Brain pericyte (primary cell): Measurements from ENCODE around the gene FAU.
A peak's percentile ranks its signal among the peaks of the same experiment; 100 is the strongest.

Experiments used
- DNase-seq: peaks from one replicate; pipeline ENCODE4 v3.0.0-alpha.2; 2012; ENCODE audit warnings: low read depth, low spot score

FAU gene

DNA sequence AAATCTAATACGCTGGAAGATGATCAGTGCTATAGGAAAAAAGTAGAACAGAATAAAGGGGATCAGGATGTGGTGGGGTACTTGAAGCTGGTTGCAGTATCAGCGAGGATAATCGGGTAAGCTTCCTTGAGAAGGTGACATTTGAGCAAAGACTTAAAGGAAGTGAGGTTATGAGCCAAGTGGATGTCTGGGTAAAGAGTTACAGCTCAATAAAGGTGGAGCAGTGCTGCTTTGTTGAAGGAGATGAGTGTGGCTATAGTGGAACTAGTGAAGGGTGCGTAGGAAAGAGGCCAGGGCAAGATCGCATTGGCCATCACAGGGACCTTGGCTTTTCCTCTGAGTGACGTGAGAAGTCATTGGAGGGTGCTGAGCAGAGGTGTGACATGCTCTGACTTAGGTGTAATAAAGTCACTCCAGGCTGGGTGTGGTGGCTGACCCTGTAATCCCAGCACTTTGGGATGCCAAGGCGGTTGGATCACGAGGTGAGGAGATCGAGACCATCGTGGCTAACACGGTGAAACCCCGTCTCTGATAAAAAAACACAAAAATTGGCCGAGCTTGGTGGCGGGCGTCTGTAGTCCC, 14.7 kb upstream of the FAU start:
- DNase-seq: no peak

- no peak for DNase-seq
Measured at GRCh38 chr11:65135633-65136145, 13.8 kb upstream of the FAU start.

DNA sequence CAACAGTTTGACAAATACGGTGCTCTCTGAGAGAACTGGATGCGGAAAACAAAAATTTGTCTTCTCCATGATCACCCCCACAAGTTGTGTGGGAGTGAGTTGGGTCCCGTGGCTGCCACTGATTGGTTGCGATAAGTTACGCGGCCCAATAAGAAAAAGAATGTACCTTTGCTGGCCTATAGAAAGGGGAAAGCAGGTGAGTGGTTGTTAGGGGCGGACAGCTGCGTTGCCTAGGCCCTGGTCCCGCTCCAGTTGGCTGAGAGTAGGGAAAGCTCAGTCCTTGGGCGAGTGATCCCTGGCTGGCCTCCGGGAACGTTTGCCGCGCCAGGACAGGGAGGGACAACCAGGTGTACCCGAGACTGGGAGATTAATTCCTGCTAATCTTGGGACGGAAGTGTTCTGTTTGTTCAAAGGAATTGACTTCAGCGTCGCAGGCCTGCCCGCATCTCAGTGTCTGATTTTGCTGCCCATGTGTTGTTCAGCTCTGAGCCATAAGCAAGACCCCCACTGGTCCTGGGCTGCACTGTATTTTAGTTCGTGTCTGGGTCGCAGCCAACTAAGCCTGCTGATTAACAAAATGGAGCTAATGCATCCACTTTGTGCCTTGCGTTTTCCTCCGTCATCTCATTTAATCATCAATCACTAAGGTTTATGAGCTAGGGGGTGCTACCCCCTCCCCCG, 13.2 kb upstream of the FAU start:
- peak; percentile 82 for DNase-seq

- DNase-seq: peak; percentile 81
Measured at GRCh38 chr11:65134240-65134951, 12.5 kb upstream of the FAU start, which contains the start of gene SYVN1. Gene SYVN1 (minus strand): TSS chr11:65134519. CDS start chr11:65133601, 918 bp downstream.

- DNase-seq: no peak
Measured at GRCh38 chr11:65133724-65134123, 11.8 kb upstream of the FAU start.

DNA sequence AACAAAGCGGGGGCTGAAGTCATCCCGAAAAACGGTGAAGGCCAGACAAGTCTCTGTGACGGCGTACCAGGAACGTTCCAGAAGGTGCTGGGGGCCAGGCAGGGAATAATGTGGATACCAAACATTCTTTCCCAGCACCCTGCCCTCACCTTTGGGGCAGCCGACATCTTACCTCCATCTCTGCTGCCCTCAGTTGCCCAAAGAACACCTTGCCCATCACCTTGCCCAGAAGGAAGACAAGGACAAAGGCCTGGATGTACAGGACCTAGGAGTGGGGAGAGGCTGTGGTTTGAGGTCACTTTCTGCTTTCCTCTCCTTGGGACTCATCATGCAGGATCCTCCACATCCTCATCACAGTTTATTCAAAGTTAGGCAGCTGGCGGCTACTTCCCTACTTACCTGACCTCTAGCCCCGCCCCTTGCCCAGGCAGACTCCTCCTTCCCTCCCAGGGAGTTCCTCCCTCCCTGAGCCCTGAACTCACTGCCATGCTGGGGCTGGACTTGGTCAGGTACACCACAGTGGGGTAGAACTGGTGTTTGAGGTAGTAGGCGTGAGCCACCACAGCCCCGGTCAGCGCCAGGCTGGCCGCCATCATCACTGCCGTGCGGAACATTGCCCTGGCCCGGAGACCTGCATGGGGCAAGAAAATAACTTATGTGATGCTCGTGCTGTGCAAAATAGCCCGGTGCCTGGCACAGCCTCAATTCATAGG, 11.2 kb upstream of the FAU start:
- DNase-seq: no peak

- DNase-seq: no peak
Measured at GRCh38 chr11:65132238-65132987, 10.5 kb upstream of the FAU start.

- DNase-seq: no peak
Measured at GRCh38 chr11:65131895-65132237, 9.9 kb upstream of the FAU start.

DNA sequence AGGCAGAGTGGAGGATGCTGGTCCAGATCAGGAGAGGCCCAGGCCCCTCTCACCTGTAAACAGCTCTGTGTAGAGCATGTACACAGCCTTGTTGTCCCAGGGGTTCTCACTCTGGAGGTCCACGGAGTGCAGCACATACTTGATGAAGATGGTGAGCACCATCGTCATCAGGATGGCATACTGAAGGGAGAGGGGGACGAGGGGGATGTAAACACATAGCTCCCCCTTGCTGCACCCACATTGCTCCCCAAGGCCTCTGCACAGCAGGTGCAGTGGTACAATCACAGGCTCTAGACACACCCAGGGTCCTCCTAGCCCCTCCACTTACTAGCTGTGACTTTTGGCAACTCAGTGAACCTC, 9.5 kb upstream of the FAU start:
- no peak for DNase-seq

DNA sequence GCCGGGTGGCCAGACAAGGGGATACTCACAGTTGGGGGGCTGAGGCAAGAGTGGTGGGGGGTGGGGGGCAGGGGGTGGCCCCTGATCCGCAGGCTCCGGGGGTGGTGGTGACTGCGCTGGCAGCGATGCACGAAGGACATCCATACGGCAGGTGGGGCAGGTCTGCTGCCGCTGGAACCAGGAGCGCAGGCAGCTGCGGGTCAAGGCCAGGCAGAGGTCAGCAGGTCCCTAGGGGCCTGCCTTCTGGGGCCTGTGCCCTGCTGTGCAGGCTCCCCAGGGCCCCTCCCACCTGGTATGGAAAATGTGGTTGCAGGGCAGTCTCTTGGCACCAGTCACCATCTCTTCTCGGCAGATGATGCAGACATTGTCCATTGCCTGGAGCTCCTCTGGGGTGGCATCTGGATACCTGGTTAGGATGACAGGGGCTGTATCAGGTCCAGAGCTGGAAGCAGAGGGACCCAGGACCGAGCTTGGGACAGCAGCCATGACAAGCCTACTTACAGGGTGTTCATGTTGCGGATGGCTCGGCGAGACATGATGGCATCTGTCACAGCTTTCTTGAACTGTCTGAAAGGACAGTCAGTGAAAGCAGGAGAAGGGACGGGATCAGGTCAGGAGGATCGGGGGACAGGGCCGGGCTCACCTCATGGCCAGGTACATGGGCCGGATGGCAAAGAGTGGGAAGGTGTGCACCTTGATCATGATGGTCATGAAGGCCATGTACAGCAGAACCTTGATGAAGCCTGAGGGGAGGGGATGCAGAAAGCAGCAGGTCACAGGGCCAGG, 8.9 kb upstream of the FAU start:
- no peak for DNase-seq

- no peak for DNase-seq
Measured at GRCh38 chr11:65129649-65130441, 7.9 kb upstream of the FAU start.

GRCh38 chr11:65128182-65129145, 6.5 kb upstream of the FAU start:
- DNase-seq: no peak

- DNase-seq: no peak
Measured at GRCh38 chr11:65127473-65128181, 5.7 kb upstream of the FAU start.

DNA sequence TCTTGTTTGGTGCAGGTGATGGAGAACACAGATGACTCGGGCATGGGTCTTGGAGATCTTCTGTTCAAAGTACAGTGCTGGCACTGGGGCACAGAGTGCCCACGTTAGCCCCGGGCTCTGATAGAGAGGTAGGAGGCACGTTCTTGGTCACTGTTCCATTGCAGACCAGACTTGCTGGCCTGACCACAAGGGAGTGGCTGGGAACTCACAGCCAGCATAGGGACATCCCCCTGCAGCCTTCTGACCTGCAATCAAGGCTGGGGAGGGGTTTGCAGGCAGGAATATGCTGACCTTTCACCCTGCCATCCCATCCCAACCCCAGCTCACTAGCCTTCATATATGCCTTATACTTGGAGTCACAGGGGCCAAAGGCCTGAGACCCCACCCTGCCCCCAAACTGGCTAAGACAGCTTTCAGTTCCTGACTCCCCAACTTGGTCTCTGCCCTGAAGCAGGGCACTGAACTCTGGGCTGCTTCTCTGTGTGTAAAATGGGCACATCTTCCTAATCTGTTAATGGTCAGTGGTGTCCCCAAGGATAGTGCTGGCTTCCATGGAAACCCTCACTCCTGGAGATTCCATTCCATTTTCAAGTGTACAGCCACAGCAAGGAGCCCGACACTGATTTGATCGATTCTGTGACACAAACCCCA, 4.8 kb upstream of the FAU start:
- no peak for DNase-seq

- DNase-seq: no peak
Measured at GRCh38 chr11:65125197-65126056, 3.5 kb upstream of the FAU start.

DNA sequence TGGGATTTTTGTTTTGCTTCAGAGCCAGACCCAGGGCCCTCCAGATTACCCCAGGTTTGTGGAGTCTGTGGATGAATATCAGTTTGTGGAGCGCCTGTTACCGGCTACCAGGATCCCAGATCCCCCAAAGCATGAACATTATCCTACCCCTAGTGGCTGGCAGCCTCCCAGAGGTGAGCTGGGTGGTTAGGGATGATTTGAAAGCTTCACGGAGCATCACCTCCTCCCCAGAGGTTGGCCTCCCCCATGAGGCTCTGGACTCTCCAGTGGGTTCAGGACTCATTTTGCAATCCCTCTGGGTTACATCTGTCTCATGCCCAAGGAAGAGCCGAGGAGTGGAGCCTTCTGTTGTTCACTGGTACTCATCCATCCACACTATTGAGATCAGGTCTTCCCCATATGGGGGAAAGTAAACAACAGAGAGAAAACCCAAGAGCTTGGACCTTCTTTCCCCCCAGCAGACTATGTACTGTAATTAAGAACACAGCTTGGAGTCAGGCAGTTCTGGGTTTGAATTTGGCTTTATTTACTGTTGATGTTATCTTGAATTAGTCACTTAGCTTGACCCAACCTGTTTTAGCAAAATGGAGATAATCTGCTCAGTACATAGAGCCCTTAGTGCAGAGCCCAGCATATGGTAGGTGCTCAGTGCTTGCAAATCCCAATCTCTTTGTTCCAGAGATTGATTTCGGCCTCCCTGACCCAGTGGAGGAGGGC, 2.7 kb upstream of the FAU start:
- DNase-seq: no peak
